HG03025 (cell line): ENCODE results near the gene CDK19.
"Not testable (repeated sequence)": the region's sequence is repeated elsewhere in the genome, so short reads cannot be mapped to it uniquely, and the experiment has no call there.

Experiments
- ATAC-seq: cut with Tn5 transposase; IDR thresholded peaks from one replicate; pipeline ENCODE4 v1.9.1; 2021; ENCODE audit warnings: mild to moderate bottlenecking, moderate library complexity; ENCODE audit not compliant: unreplicated experiment, low FRiP score

Gene CDK19

GRCh38 chr6:110815411-110816409 is at the start of gene CDK19:
TSS of gene CDK19 (minus strand) at chr6:110815469. CDS start at chr6:110815136, 333 bp downstream.
- ATAC-seq: peak; percentile 78

DNA sequence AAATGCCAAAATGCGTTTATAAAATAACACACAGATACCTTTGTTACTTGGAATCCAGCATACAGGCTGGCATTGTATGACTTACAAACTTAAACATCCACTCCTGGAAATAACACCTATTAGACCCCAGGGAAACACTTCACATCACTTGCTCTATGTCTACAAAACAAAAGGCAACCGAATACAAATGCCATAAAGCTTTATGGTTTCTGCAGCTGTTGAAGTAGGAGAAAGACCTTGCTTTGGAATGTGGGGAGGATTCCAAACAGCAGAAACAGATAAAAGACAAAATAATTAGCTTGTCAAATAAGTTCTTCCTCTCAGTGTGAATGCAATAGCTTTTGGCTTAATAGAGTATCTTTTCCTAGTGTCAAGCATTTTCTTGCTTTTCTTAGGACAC is 49.6 kb upstream of the CDK19 start:
- no peak for ATAC-seq

DNA sequence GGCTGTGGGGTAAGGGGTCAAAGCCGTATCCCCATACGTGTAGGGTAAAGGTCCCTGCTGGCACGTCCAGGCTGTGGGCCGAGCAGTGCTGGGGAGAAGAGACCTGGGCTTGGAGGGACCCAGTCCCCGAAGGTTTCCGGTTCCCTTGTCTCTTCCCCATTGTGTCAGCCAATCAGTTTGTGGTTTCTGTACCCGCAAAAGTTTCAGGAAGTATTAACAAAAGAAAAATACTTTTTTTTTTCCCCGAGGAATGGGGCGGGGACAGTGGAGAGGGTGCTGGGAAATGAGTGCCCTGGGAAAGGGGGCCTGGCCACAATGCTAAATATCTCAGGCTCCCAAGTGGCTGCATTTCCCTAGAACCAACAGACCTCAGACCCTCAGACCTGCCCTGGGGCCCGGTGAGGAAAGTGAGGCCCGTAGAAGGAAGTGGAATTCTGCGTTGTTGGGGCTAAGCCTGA is 44.1 kb upstream of the CDK19 start:
- ATAC-seq: no peak

GRCh38 chr6:110858562-110859214 is 43.4 kb upstream of the CDK19 start:
- no peak for ATAC-seq

- no peak for ATAC-seq
Measured at GRCh38 chr6:110858016-110858415, 42.7 kb upstream of the CDK19 start.

- ATAC-seq: no peak
Measured at GRCh38 chr6:110856296-110856695, 41.0 kb upstream of the CDK19 start.

DNA sequence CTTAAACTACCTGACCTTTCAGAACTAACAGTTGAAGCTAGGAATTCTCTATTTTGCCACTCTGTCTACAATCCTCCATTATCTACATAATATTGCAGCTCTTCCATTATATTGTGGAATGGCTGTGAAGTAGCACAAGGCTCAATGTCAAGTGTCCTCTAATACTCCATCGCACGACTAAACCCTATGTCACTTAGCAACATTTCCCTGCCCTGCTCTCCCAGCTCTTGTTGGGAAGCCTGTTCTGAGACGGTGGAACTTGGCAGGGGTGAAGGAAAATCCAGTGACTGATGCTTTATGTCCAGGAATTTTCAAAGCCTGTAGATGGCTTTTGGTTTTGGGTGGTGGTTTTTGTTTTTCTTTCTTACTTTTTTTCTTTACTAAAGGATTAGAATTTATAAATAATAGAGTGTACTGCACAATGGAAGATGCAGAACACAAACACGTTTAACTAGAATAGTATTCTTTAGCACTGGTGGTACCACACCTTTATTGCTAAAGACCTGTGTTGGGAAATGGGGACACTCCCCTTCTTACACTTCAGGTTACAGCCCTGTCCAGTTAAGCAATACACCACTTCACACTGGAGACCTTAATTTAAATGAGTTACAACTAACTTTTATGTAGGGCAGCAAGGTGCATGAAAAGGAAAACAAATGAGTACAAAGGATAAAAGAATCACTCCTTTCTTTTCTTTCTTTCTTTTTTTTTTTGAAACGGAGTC is 38.6 kb upstream of the CDK19 start:
- no peak for ATAC-seq

- ATAC-seq: no peak
Measured at GRCh38 chr6:110852773-110853172, 37.5 kb upstream of the CDK19 start.

DNA sequence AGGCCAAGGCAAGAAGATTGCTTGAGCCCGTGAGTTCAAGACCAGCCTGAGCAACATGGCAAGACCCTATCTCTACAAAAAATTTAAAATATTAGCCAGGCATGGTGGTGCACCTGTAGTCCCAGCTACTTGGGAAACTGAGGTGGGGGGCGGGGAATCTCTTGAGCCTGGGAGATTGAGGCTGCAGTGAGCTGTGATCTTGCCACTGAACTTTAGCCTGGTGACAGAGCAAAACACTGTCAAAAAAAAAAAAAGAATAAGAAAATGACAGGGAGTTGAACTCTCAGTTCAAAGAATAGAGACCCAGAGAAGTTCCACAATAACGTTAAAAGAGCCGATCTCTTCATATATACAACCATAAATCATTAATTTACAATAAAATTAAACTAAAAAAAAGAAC is 34.5 kb upstream of the CDK19 start:
- ATAC-seq: no peak

DNA sequence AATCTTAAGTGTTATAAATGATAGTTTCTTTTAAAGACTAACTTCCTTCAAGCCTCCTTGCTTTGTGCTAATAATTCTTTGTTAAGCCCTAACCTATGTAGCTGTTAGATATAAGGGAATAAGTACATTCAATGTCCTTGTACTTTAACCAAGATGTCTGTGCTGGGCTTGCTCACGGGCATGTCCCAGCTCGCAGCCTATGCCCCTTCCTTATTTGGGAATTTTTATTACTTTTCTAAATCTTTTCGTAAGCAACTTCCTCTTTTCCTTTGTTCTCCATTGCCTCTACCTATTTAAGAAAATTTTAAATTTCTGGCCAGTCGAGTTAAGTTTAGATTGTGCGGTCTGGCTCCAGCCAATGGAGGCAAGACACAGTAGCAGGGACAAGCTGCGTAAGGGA is 26.0 kb upstream of the CDK19 start:
- no peak for ATAC-seq

DNA sequence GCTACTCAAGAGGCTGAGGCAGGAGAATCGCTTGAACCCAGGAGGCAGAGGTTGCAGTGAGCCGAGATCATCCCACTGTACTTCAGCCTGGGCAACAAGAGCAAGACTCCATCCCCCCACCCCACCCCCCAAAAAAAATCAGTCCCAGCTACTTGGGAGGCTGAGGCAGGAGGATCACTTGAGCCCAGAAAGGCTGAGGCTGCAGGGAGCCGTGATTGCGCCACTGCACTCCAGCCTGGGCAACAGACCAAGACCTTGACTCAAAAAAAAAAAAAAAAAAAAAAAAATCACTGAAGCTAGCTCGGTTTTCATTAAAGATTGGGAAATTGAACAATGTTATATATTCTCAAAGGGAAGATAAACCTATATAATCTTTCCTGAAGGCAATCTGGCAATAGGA is 20.5 kb upstream of the CDK19 start:
- ATAC-seq: not testable (repeated sequence)

- ATAC-seq: no peak
Measured at GRCh38 chr6:110833831-110834230, 18.6 kb upstream of the CDK19 start.

DNA sequence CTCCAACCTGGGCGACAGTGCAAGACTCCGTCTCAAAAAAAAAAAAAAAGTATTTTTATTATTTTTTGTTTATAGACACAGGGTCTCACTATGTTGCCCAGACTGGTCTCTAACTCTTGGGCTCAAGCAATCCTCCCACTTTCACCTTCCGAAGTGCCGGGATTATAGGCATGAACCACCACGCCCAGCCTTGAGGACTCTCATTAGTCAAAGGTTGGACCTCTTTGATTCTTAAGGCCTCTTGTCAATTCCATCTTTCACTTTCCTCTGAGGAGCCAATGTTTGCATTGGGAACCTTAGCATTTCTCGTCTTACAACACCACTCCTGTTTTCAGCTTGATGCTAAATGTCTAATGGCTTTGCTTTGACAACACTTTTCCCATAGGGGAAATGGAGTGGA is 16.1 kb upstream of the CDK19 start:
- no peak for ATAC-seq

DNA sequence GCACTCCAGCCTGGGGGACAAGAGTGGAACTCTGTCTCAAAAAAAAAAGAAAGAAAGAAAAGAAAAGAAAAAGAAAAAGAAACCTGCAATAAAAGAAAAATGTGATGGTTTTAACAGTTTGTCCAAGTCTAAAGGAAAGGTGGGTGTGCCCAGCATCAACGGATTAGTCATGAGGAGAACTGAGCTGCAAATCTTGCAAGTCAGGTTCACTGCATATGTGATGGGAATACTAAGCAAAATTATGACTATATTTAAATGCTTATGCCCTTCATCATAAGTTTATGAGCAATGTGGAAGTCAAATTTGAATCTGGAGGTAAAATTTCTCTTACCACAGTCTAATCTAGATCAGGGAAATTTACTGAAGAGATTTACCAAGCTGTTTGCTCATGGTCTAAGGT is 13.1 kb upstream of the CDK19 start:
- no peak for ATAC-seq

- no peak for ATAC-seq
Measured at GRCh38 chr6:110826236-110827129, 11.2 kb upstream of the CDK19 start.

DNA sequence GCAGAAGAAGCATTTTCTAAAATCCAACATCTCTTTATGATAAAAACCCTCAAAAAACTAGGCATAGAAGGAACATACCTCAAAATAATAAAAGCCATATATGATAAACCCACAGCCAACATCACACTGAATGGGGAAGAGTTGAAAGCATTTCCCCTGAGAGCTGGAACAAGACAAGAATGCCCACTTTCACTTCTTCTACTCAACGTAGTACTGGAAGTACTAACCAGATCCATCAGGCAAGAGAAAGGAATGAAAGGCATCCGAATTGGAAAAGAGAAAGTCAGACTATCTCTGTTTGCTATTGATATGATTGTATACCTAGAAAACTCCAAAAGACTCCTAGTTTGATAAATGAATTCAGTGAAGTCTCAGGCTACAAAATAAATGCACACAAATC is 7.9 kb upstream of the CDK19 start:
- ATAC-seq: no peak

DNA sequence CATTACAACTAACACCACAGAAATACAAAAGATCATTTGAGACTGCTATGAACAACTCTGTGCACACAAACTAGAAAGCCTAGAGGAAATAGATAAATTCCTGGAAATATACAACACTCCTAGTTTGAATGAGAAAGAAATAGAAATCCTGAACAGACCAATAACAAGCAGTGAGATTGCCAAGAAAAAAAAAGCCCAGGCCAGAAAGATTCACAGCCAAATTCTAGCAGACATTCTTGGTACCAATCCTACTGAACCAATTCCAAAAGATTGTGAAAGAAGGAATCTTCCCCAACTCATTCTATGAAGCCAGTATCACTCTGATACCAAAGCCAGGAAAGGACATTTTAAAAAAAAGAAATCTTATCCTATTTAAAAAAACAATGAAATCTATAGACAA is 7.0 kb upstream of the CDK19 start:
- no peak for ATAC-seq

- no peak for ATAC-seq
Measured at GRCh38 chr6:110816677-110817076, 1.4 kb upstream of the CDK19 start.

DNA sequence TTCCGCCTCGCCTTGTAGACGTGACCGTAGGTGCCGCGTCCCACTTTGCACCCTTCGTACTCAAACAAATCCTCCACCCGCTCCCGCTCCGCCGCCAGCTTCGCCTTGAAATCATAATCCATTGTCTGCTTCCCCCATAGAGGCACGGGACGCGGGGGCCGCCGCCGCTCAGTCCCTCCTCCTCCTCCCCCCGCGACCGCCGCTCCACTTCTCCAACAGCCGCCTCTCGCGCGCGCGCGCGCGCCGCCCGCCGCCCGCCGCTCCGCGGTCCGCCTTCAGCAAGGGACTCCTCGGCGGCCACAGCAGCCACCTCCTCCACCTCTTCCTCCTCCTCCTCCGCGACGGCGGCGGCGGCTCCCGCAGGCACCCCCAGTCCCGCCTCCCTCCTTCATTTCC is 256 bp downstream of the CDK19 start:
- no peak for ATAC-seq
